Measurements from ENCODE around the gene NVL. TPM values are rescaled to one million over a fixed set of nuclear protein-coding genes. Genes with fewer than 3 reads are reported as not detected.
A peak's percentile ranks its signal among the peaks of the same experiment; 100 is the strongest.

The NVL gene
- total RNA-seq, 1 experiment from 2014 or later, result 33.4 TPM

GRCh38 chr1:224256640-224257039, 73.3 kb downstream of the NVL start:
- peaks cover 22% of the 10 kb centered on the region for H3K4me1 Mint-ChIP-seq
- H3K4me3 Mint-ChIP-seq, result no peak overlapping the region; the same call in 1 of the 2 replicates
- peak overlapping the region; percentile 82 for H3K27ac Mint-ChIP-seq
- no peaks in the 10 kb centered on the region for H3K9me3 Mint-ChIP-seq
- H3K27me3 Mint-ChIP-seq (ENCODE audit: low read depth), result no peaks in the 10 kb centered on the region
- CTCF ChIA-PET, result interaction anchor here (0.9 kb wide), 1 partner anchor 11 kb away, joined by 3 read pairs; no protein-coding TSS in a partner anchor
- TF ChIP-seq PRRX2 (CRISPR knock-in tag; IDR thresholded peaks at IDR 0.05) (no peak), GRHL2 (CRISPR knock-in tag; IDR thresholded peaks at IDR 0.05; ENCODE audit: insufficient replicate concordance, severe bottlenecking) (no peak), AR (CRISPR knock-in tag; IDR thresholded peaks at IDR 0.05) (no peak)
- DNase-seq (ENCODE audit: low spot score), result no peak
- H3K36me3 Mint-ChIP-seq, result peaks cover 6% of the 10 kb centered on the region
- POLR2A ChIA-PET, result interaction anchor here (0.5 to 1.0 kb wide), 2 partner anchors 14 to 19 kb away, joined by 5 to 6 read pairs; no protein-coding TSS in a partner anchor
- peak; percentile 73 for ATAC-seq

- Mint-ChIP-seq H3K4me1 (peaks cover 22% of the 10 kb centered on the region), H3K27me3 (ENCODE audit: low read depth) (no peaks in the 10 kb centered on the region), H3K36me3 (peaks cover 13% of the 10 kb centered on the region), H3K9me3 (no peaks in the 10 kb centered on the region), H3K27ac (no peak overlapping the region), H3K4me3 (no peak overlapping the region)
- POLR2A ChIA-PET, result no interaction called here
- TF ChIP-seq SP1 (CRISPR knock-in tag; conservative IDR thresholded peaks at IDR 0.05), result no peak
- TF ChIP-seq TP53 (CRISPR knock-in tag; IDR thresholded peaks at IDR 0.05), result no peak
- TF ChIP-seq ZNF512 (CRISPR knock-in tag; IDR thresholded peaks at IDR 0.05; ENCODE audit: borderline replicate concordance), result no peak
- TF ChIP-seq SOX15 (CRISPR knock-in tag; IDR thresholded peaks at IDR 0.05), result no peak
- TF ChIP-seq, protein P1, sequence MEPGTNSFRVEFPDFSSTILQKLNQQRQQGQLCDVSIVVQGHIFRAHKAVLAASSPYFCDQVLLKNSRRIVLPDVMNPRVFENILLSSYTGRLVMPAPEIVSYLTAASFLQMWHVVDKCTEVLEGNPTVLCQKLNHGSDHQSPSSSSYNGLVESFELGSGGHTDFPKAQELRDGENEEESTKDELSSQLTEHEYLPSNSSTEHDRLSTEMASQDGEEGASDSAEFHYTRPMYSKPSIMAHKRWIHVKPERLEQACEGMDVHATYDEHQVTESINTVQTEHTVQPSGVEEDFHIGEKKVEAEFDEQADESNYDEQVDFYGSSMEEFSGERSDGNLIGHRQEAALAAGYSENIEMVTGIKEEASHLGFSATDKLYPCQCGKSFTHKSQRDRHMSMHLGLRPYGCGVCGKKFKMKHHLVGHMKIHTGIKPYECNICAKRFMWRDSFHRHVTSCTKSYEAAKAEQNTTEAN (CRISPR knock-in tag; IDR thresholded peaks at IDR 0.05), result no peak
- TF ChIP-seq TEAD4 (CRISPR knock-in tag; IDR thresholded peaks at IDR 0.05), result no peak
- TF ChIP-seq, protein P2, sequence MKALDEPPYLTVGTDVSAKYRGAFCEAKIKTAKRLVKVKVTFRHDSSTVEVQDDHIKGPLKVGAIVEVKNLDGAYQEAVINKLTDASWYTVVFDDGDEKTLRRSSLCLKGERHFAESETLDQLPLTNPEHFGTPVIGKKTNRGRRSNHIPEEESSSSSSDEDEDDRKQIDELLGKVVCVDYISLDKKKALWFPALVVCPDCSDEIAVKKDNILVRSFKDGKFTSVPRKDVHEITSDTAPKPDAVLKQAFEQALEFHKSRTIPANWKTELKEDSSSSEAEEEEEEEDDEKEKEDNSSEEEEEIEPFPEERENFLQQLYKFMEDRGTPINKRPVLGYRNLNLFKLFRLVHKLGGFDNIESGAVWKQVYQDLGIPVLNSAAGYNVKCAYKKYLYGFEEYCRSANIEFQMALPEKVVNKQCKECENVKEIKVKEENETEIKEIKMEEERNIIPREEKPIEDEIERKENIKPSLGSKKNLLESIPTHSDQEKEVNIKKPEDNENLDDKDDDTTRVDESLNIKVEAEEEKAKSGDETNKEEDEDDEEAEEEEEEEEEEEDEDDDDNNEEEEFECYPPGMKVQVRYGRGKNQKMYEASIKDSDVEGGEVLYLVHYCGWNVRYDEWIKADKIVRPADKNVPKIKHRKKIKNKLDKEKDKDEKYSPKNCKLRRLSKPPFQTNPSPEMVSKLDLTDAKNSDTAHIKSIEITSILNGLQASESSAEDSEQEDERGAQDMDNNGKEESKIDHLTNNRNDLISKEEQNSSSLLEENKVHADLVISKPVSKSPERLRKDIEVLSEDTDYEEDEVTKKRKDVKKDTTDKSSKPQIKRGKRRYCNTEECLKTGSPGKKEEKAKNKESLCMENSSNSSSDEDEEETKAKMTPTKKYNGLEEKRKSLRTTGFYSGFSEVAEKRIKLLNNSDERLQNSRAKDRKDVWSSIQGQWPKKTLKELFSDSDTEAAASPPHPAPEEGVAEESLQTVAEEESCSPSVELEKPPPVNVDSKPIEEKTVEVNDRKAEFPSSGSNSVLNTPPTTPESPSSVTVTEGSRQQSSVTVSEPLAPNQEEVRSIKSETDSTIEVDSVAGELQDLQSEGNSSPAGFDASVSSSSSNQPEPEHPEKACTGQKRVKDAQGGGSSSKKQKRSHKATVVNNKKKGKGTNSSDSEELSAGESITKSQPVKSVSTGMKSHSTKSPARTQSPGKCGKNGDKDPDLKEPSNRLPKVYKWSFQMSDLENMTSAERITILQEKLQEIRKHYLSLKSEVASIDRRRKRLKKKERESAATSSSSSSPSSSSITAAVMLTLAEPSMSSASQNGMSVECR (CRISPR knock-in tag; IDR thresholded peaks at IDR 0.05; ENCODE audit: borderline replicate concordance), result no peak
- no peak for TF ChIP-seq KAT7 (CRISPR knock-in tag; IDR thresholded peaks at IDR 0.05; ENCODE audit: borderline replicate concordance)
- TF ChIP-seq ETV6 (CRISPR knock-in tag; IDR thresholded peaks at IDR 0.05), result no peak
- TF ChIP-seq, protein P3, sequence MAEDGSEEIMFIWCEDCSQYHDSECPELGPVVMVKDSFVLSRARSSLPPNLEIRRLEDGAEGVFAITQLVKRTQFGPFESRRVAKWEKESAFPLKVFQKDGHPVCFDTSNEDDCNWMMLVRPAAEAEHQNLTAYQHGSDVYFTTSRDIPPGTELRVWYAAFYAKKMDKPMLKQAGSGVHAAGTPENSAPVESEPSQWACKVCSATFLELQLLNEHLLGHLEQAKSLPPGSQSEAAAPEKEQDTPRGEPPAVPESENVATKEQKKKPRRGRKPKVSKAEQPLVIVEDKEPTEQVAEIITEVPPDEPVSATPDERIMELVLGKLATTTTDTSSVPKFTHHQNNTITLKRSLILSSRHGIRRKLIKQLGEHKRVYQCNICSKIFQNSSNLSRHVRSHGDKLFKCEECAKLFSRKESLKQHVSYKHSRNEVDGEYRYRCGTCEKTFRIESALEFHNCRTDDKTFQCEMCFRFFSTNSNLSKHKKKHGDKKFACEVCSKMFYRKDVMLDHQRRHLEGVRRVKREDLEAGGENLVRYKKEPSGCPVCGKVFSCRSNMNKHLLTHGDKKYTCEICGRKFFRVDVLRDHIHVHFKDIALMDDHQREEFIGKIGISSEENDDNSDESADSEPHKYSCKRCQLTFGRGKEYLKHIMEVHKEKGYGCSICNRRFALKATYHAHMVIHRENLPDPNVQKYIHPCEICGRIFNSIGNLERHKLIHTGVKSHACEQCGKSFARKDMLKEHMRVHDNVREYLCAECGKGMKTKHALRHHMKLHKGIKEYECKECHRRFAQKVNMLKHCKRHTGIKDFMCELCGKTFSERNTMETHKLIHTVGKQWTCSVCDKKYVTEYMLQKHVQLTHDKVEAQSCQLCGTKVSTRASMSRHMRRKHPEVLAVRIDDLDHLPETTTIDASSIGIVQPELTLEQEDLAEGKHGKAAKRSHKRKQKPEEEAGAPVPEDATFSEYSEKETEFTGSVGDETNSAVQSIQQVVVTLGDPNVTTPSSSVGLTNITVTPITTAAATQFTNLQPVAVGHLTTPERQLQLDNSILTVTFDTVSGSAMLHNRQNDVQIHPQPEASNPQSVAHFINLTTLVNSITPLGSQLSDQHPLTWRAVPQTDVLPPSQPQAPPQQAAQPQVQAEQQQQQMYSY (CRISPR knock-in tag; IDR thresholded peaks at IDR 0.05), result no peak
- no peak for TF ChIP-seq IRF2 (CRISPR knock-in tag; IDR thresholded peaks at IDR 0.05; ENCODE audit: borderline replicate concordance, low read depth)
- TF ChIP-seq ZNF232 (CRISPR knock-in tag; IDR thresholded peaks at IDR 0.05), result no peak
- DNase-seq (ENCODE audit: low spot score) (no peak), ATAC-seq (no peak)
- CTCF ChIA-PET, result no interaction called here
Measured at GRCh38 chr1:224253721-224254120, 76.3 kb downstream of the NVL start.

Data from WTC11 (cell line).